ENCODE results near the gene ZNF804A.

The ZNF804A gene

GRCh38 chr2:184938221-184938985 lies 340.1 kb downstream of the ZNF804A start:
- Histone ChIP-seq H3K36me3 (ENCODE audit: control insufficient read depth, insufficient read depth, low read length, severe bottlenecking) (no peaks in the 10 kb centered on the region), H3K4me1 (ENCODE audit: control insufficient read depth, insufficient read depth, low read length) (no peaks in the 10 kb centered on the region), H3K4me3 (ENCODE audit: low read length) (no peak overlapping the region), H3K27me3 (replicated peaks; ENCODE audit: control insufficient read depth, insufficient read depth, low read length) (no peaks in the 10 kb centered on the region), H3K9me3 (ENCODE audit: control insufficient read depth, low read length) (no peaks in the 10 kb centered on the region), H3K9ac (ENCODE audit: low read length) (no peak overlapping the region)
- DNase-seq (ENCODE audit: low read depth) = no peak

- no peaks in the 10 kb centered on the region for H3K4me1 ChIP-seq (ENCODE audit: control insufficient read depth, insufficient read depth, low read length)
- DNase-seq (ENCODE audit: low read depth) = no peak
- no peak overlapping the region for H3K4me3 ChIP-seq (ENCODE audit: low read length)
- H3K9ac ChIP-seq (ENCODE audit: low read length) = no peak overlapping the region
- H3K9me3 ChIP-seq (ENCODE audit: control insufficient read depth, low read length) = no peaks in the 10 kb centered on the region
- H3K36me3 ChIP-seq (ENCODE audit: control insufficient read depth, insufficient read depth, low read length, severe bottlenecking) = no peaks in the 10 kb centered on the region
- H3K27me3 ChIP-seq (replicated peaks; ENCODE audit: control insufficient read depth, insufficient read depth, low read length) = no peaks in the 10 kb centered on the region
Measured at GRCh38 chr2:184945326-184945725, 347.0 kb downstream of the ZNF804A start.

GRCh38 chr2:184945824-184946223 lies 347.5 kb downstream of the ZNF804A start:
- H3K27me3 ChIP-seq (replicated peaks; ENCODE audit: control insufficient read depth, insufficient read depth, low read length) = no peaks in the 10 kb centered on the region
- H3K9ac ChIP-seq (ENCODE audit: low read length) = no peak overlapping the region
- no peaks in the 10 kb centered on the region for H3K4me1 ChIP-seq (ENCODE audit: control insufficient read depth, insufficient read depth, low read length)
- no peaks in the 10 kb centered on the region for H3K9me3 ChIP-seq (ENCODE audit: control insufficient read depth, low read length)
- H3K4me3 ChIP-seq (ENCODE audit: low read length) = no peak overlapping the region
- no peaks in the 10 kb centered on the region for H3K36me3 ChIP-seq (ENCODE audit: control insufficient read depth, insufficient read depth, low read length, severe bottlenecking)
- no peak for DNase-seq (ENCODE audit: low read depth)

- DNase-seq (ENCODE audit: low read depth) = no peak
- no peak overlapping the region for H3K4me3 ChIP-seq (ENCODE audit: low read length)
- peaks cover 6% of the 10 kb centered on the region for H3K9me3 ChIP-seq (ENCODE audit: control insufficient read depth, low read length)
- no peak overlapping the region for H3K9ac ChIP-seq (ENCODE audit: low read length)
- no peaks in the 10 kb centered on the region for H3K27me3 ChIP-seq (replicated peaks; ENCODE audit: control insufficient read depth, insufficient read depth, low read length)
- H3K36me3 ChIP-seq (ENCODE audit: control insufficient read depth, insufficient read depth, low read length, severe bottlenecking) = no peaks in the 10 kb centered on the region
- H3K4me1 ChIP-seq (ENCODE audit: control insufficient read depth, insufficient read depth, low read length) = no peaks in the 10 kb centered on the region
Measured at GRCh38 chr2:184956856-184957255, 358.5 kb downstream of the ZNF804A start.

GRCh38 chr2:184971546-184972068 lies 373.3 kb downstream of the ZNF804A start:
- Histone ChIP-seq H3K36me3 (ENCODE audit: control insufficient read depth, insufficient read depth, low read length, severe bottlenecking) (no peaks in the 10 kb centered on the region), H3K9me3 (ENCODE audit: control insufficient read depth, low read length) (no peaks in the 10 kb centered on the region), H3K27me3 (replicated peaks; ENCODE audit: control insufficient read depth, insufficient read depth, low read length) (no peaks in the 10 kb centered on the region), H3K9ac (ENCODE audit: low read length) (no peak overlapping the region), H3K4me3 (ENCODE audit: low read length) (no peak overlapping the region), H3K4me1 (ENCODE audit: control insufficient read depth, insufficient read depth, low read length) (no peaks in the 10 kb centered on the region)
- DNase-seq (ENCODE audit: low read depth) = no peak
